HG03457 (cell line): ENCODE measurements around the gene AFDN.
"Not testable (repeated sequence)": the region's sequence is repeated elsewhere in the genome, so short reads cannot be mapped to it uniquely, and the experiment has no call there.

ENCODE experiments used
- ATAC-seq: cut with Tn5 transposase; IDR thresholded peaks from one replicate; pipeline ENCODE4 v1.9.1; 2021; ENCODE audit warnings: moderate number of reproducible peaks; ENCODE audit not compliant: unreplicated experiment

The AFDN gene

DNA sequence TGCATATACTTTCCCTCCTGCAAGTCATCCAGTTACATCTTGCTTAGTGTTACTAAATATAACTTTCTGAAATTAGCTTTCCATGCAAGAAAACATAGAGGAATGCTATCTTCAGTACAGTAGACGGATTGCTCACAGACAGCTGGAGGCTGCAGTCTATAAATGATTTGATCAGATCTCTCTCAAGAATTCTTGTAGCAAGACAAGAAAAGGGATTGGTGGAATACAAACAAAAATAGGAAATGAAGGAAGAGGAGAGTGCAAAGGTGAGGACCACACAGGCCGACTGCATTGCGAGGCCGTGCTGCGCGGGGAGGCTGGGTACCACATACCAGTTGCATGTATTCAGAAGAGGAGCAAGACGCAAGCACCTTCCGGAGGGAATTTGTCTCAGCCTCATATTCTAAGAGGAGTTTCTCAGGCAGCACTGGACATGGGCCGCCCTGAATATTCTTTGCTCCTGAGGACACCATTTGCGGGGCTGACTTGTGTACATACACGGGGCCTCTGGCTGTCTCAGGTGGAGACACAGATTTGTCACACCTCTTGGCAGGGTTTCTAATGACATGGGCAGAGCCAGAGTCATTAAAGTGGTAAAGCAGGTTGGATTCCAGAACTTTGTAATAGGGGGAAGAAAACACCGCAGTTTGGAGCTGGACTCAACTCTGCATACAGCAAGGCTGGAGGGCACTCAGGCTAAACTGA is 148.1 kb downstream of the AFDN start:
- ATAC-seq, result no peak

DNA sequence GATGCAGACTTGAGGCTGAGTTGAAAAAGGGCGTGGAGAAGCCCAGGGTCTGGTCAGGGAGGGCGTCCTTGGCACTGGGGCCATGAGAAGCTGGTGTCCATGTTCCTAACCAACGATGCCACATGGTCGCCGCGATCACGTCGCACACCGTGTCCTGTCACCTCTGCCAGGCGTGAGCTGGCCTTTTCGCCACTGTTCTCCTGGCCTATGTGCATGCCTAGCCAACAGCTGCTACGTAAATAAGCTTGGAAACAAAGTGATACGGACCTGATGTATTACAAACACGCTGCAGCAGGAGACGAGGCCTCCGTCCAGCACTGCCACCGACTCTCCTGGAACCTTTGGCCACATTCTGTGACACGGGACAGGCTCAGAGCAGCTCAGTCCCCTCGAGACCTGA is 148.7 kb downstream of the AFDN start:
- ATAC-seq, result no peak

DNA sequence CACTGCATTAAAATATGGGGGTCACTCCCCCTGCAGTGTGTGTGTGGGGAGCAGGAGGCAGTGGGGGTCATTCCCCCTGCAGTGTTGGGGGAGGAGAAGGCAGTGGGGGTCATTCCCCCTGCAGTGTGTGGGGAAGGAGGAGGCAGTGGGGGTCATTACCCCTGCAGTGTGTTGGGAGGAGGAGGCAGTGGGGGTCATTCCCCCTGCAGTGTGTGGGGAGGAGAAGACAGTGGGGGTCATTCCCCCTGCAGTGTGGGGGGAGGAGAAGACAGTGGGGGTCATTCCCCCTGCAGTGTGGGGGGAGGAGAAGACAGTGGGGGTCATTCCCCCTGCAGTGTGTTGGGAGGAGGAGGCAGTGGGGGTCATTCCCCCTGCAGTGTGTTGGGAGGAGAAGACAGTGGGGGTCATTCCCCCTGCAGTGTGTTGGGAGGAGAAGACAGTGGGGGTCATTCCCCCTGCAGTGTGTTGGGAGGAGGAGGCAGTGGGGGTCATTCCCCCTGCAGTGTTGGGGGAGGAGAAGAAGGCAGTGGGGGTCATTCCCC is 149.5 kb downstream of the AFDN start:
- ATAC-seq, result not testable (repeated sequence)

DNA sequence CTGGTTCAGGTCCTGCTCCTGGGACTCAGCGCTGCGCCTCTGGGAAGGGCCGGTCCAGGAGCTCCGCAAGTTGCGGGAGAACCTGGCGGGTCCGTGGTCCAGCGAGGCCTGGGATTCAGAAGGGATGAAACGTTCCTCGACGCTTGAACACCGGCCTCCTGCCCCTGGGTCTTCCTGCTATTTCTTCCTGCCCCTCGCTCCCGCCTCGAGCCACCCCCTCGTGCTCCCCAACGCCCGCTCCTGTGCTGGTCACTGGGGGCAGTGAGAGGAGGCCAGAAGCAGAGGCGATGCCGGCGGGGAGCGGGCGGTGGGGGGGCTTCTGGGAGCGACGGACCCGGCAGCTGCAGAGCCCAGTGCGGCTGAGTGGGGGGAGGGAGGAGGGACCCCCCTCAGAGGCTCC is 150.0 kb downstream of the AFDN start:
- no peak for ATAC-seq

DNA sequence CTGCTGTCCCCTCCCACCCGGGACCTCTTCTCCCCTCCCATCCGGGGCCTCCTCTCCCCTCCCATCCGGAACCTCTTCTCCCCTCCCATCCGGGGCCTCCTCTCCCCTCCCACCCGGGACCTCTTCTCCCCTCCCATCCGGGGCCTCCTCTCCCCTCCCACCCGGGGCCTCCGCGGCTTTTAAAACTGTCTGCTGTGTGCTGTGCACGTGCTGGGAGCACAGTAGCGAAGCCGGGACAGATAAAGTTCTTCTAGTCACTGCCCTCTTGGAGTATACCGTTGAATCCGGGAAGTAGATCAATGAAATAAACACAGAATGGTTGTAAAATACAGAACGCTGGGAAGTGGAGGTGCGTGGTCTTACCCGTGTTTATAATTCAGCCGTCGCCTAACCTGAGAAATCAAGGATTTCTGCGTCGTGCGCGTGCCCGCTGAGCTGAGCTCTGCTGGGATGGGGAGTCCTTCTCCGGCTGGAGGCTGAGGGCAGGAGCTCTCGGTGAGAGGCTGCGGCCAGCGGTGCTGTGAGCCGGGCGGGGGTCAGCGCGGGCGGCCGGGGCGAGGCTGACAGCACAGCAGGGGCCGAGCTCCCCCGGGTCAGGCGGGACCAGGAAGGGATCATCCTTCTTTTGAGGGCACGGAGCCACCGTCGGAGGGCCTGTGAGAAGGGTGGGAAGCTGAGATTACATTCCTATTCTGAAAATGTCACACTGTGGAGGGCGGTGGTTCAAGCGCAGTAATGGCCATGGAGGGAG is 151.2 kb downstream of the AFDN start:
- ATAC-seq, result no peak

DNA sequence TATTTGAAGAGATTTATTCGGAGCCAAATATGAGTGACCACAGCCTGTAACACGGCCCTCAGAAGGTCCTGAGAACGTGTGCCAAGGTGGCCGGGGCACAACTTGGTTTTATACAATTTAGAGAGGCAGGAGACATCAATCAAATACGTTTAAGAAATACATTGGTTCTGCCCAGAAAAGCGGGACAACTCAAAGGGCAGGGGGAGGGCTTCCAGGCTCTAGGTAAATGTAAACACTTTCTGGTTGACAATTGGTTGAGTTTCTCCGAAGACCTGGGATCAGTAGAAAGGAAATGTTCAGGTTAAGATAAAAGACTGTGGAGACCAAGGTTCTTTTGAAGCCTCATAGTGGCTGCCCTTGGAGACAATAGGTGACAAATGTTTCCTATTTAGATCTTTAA is 151.9 kb downstream of the AFDN start:
- no peak for ATAC-seq

DNA sequence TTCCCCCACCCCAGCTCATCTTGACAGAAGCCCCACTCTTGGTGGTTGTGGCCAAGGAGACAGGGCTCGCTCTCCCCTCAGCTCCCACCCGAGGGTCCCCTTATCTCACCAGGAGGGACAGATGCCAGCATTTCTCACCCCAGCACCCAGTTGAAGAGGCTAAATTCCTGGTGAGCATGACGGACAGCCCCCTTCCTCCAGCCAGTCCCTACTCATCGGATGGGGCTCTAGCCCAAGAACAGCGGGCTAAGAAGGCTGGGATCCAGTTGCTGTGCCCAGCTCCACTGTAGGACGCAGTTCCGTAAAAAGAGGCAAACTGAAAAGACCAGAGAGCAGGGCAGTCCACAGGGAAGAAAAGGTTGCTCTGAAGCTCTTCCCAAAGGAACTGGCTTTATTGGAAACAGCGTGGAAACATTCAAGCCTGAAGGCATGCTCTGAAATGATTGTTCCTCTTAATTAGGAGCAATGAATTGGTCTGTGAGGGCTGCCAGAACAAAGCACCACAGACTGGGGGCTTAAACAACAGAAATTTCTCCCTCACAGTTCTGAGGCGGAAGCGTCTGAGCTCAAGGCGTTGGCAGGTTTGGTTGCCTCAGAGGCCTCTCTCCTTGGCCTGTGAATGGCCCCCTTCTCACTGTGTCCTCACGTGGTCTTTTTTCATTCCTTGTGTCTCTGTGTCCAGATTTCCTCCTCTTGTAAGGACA is 152.9 kb downstream of the AFDN start:
- no peak for ATAC-seq

DNA sequence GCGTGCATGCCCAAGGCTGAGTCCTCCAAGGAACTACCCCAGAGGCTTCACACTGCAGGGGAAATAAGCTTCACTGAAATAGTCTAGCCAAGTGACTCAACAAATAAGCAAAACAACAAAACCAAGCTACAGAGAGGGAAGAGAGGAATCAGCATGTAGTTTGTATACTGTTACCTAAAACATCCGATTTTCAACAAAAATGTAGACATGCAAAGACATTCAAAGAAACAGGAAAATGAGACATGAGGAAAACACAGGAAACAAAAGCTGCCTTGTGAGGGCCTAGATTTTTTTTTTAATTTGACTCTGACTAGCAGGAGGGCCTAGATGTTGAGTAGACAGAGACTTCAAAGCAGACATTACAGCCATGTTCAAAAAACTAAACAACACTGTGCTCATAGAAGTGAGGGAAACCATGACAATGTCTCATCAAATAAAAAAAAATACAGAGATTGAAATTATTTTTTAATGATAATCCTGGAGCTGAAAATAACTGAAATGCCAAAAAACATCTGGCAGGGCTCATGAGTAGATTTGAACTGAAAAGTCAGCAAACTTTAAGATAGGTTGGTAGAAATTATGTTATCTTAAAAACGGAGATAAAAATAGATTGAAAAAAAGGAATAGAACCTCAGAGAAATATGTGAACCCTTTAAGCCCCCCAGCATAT is 154.3 kb downstream of the AFDN start:
- no peak for ATAC-seq

DNA sequence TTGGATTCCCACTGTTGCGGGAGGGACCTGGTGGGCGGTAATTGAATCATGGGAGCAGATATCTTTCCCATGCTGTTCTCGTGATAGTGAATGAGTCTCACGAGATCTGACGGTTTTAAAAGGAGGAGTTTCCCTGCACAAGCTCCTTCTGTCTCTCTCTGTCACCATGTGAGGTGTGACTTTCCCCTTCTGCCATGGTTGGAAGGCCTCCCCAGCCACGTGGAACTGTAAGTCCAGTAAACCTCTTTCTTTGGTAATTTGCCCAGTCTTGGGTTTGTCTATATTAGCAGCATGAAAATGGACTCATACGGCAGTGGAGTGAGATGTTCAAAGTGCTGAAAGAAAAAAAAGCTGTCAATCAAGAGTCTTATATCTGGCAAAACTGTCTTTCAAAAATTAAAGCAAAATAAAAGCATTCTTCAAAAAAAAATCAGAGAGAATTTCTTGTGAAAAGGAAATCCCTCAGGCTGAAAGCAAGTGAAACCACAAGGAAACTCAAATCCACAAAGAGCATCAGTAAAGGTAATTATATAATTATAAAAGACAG is 155.3 kb downstream of the AFDN start:
- ATAC-seq, result no peak

DNA sequence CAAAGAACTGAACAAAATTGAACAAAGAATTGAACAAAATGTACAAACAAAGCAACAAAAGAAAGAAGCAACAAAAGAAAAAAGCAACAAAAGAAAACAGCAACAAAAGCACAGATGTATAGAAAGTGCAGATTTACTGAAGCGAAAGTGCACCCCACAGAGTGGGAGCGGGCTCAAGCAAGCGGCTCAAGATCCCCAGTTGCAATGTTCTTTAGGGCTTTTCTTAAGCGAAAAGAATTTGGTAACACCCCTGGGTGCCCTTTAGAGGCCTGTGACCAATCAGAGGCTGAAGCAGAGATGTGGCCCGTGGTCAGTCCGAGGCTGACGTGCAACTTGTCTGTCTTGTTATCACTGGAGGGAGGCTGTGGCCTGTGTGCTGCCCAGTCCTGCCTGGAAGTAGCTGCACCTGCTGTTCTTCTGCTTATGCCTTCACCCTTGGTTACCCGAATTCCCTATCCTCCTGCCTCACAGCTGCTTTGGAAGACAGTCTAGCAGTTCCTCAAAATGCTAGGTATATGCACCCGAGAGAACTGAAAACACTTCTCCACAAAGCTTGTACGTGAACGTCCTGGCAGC is 157.5 kb downstream of the AFDN start:
- no peak for ATAC-seq

DNA sequence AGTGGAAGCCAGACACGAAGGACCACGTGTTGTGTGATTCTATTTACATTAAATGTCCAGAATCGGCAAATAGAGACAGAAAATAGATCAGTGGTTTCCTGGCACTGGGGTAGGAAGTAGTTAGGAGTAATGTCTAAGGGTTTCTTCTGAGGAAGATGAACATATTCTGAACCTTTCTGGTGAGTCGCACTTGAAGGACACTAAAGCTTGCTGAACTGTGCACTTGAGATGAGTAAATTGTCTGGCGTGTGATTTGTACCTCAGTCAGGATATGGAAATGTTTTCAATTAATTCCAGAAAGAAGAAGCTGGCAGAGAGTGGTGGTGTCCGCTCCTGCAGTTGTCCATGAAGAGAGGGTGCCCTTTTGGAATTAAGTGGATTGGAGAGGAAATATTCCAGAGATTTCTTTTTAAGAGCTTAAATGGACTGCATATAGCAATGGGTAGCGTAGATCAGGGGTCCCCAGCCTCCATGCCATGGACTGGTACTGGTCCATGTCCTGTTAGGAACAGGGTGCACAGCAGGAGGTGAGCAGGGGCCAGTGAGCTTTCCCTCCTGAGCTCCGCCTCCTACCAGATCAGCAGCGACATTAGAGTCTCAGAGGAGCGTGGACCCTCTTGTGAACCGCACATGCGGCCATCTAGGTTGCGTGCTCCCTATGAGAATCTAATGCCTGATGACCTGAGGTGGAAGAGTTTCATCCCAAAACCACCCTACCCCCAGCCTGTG is 158.3 kb downstream of the AFDN start:
- no peak for ATAC-seq

DNA sequence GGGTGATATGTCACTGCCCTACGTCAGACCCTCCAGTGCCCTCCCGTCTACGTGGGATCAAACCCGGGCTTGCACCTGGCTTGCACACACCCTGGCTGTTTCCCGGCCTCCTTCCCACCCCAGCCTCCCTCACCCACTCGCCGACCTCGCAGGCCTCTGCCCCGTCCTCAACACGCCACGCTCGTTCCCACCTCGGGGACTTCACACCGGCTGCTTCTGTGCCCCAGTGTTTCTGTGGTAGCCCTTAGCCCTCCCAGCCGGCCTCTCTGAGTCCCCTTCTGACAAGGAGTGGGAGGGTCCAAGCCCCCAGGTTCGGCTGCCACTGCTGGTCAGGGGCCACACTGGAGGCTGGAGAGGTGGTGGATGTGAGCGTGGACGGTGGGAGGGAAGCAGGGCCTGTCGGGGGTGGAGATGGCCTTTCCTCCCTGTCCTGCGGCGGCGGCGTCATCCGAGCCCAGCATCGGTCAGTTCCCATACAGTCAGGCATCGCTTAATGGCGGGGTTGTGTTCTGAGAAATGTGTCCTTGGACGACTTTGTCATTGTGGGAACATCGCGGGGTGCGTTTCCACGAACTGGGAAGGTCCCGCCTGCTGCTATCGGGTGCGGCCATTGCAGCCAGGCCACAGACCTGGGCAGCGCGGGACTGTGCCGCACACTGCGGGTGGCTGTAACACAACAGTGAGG is 159.3 kb downstream of the AFDN start:
- ATAC-seq, result no peak

DNA sequence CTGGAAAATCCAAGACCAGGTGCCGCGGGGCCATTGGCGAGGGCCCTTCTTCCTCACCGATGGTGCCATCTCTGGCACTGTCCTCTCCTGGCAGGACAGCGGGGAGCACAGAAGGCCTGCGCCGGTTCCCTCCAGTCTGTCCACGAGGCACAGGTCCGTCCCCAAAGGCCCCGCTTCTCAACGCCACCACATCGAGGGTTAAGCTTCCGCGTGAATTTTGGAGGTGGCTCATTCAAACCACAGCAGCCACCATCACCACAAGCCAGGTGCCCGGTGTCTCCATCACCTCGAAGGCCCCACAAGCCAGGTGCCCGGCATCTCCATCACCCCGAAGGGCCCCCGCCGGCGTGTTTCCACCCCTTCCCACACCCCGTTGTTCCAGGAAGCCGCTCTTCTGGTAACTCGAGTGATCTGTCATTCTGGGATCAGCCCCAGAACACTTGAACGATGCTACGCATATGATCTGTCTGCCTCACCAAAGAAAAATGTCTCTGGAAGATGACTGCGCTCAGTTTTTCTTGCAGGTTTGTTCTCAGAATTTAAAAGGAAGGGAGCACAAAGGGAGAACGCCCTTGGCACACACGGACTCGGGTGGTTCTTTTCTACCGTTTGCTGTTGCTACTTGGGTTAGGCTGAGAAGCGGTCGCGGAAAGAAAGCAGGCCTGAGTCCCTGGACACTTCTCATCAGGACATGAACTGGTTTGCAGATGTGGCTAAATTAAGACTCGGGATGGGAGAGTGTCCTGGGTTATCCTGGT is 160.9 kb downstream of the AFDN start:
- no peak for ATAC-seq

DNA sequence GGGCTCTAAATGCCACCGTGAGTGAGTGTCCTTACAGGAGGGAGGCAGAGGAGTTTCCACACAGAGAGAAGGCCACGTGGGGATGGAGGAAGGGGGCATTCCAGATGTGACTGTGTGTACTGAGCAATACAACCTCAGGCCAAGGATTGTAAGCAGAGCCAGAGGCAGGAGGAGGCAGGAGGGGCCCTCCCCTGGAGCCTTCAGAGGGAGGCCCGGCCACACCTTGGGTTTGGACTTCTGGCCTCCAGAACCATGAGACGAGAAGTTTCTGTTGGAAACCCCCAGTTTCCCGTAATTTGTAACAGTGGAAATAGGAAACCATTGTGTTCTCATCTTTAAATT is 161.4 kb downstream of the AFDN start:
- no peak for ATAC-seq

DNA sequence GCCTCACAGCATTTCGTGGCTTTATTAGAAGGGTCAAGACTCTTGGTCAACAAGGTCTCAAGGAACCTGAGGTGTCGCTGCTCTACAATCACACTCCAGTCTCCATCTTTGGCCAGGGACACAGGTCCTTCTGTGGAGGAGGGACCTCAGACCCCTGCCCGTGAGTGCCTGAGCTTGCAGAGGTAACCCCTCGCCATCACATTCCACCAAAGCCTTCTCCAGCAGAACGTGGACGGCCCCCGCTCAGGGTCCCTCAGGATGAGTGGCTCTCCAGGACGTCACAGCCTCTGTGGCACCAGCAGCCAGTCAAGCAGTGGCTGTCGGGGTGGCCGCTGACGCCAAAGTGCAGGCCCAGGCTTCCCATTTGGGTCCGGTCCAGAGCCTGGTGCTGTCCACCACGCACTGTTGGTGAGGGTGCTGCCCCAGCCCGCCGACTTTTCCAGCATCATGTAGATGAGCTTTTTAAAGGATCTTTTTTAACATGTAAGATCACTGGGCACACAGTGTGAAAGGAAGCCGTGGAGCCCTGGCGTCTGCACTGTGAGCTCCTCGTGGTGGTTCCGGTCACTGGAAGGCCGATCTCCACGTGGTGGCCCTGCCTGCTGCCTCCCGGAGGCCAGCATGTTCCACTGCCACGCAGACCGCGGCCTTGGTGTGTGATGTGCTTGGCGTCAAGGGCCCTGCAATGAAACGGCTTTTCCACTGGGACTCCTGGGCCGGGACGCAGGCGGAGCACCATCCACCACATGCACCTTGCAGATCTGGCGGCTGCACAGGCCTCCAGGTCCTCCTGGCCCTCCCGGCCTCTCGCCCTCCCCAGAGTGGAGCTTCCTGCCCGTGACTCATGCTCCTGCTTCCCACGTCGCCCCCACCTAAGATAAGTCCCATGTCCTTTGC is 162.5 kb downstream of the AFDN start:
- ATAC-seq, result no peak

DNA sequence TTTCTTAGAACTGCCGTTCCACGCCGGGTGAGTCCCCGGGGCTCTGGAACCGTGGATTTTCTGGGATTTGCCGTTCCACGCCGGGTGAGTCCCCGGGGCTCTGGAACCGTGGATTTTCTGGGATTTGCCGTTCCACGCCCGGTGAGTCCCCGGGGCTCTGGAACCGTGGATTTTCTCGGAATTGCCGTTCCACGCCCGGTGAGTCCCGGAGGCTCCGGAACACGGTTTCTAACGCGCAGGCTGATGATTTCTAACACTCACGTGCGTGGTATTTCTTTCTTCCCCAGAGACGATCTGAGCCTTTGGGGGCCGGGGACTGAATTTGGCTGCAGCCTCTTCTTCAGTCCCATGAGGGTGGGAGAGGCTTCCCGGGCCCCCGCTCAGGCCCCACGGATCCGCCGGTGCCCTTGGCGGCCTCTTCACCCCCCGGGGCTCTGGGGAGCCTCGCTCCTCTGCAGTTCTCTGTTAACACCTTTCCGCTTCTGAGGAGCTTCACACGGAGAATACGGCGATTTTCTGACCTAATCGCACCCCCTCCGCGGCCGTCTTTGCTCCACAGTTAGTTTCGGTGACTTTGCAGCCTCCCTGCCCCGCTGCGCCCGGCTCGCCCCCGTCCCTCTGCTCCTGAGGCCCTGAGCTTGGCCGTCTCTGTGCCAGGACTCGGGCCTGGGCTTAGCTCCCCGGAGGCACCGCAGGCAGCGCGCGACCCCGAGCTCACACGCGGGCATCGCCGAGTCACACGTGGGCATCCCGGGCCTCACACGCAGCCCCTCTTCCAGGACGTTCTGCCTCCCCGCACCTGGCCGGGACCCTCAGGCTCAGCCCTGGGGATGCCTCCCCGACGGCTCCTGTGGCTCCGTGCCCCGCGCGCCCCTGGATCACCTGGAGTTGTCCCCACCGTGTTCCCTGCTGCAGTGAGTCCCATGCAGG is 163.6 kb downstream of the AFDN start:
- ATAC-seq, result no peak

DNA sequence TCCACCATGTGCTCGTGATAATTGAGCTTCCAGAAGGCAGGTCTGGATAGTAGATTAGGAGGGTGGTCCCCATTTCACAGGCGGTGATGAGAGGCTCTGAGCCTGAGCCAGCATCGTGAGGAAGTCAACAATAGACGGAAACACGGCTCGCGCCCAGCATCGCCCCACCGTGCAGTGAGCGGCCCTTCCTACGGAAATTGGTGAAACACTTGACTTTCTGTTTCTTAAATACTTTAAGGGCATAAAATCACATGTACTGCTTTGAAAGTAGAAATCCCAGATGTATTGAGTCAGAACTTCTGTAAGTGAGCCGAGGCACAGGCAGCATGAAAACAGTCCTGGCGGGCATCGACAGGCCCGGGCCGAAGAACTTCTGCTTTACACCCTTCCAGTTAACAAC is 166.5 kb downstream of the AFDN start:
- ATAC-seq, result no peak
